HG03469 (cell line): ENCODE results near the gene MACROD2.

Experiments
- ATAC-seq: cut with Tn5 transposase; IDR thresholded peaks from one replicate; pipeline ENCODE4 v1.9.1; 2021; ENCODE audit warnings: mild to moderate bottlenecking, moderate library complexity, moderate number of reproducible peaks; ENCODE audit not compliant: unreplicated experiment

The MACROD2 gene

DNA sequence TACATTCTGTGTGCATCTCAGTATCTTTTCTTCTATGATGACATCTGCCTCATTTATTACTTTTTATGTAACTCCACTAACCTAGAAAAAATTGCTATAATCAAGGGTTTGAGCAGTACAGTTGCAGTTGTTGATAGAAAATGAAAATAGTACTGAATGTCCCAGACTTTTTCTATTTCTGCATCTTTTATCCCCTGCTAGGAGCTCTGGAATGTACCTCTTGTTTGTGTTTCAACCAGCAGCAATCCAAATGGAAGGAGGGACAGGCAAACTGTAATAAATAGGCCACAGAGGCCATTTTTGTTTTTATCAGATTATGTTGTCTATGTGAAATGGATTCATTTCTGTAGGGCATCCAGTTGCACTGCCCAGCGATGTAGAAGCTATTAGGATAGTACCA, 2041.0 kb downstream of the MACROD2 start:
- no peak for ATAC-seq

DNA sequence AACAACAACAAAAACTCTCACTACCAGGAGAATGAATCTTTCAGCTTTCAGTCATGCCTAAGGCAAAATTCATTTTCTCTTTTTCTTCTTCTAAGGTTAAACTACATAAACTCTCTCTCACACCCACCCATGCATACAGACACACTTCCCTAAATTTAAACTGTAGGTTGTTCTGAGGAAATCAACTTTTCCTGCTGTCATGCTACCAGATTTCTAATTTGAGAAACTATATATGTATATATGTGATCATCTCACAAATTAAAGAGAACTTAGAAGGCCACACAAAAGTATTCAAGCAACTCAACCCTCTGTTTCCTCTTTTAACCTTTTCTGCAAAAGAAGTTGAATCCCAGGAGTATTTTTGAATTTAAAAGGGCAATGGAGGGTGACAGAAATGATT, 2045.4 kb downstream of the MACROD2 start:
- no peak for ATAC-seq

DNA sequence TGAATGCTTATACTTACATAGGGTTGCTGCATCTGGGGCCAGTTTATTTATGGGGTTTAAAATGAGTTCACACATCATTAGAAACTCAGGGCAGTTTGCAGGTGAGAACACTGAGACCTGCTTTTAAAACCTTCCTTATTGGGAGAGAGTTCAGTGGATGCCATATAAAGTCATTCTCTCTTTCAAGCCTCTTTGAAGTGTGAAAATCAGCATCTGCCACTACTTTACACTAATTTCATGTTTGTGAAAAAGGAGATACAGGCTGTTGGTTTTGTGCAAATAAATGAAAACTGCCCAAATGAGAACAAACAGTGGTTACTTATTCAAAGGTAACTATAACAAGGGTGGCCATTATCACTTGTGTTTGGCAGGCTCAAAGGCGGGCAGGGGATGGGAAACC, 2047.4 kb downstream of the MACROD2 start:
- ATAC-seq = no peak

DNA sequence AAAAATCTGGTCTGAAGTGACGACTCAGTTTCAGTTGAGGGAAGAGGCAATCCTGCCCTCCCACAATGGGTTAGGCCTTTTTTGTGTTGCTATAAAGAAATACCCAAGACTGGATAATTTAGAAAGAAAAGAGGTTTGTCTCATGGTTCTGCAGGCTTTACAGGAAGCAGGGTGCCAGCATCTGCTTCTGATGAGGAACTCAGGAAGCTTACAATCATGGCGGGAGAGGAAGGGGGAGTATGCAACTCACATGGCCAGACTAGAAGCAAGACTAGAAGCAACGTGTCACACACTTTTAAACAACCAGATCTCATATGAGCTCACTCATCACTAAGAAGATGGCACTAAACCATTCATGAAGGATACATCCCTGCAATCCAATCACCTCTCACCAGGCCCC, 2048.6 kb downstream of the MACROD2 start:
- ATAC-seq = no peak

DNA sequence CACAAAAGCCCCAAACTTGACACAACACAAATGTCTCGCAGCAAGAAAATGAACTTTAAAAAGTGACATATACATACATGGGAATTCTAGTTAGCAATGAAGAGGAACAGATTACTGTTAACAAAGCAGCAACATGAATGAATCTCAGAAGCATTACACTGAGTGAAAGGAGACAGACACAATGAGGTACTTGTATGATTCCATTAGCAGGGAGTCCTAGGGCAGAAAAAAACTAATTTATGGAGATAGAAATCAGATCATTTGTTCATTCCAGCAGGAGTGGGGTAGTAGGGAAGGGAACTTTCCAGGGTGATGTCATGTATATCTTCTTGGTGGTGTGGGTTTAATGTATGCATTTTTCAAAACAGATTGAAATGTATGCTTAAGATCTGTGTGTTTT, 2053.6 kb downstream of the MACROD2 start:
- ATAC-seq = no peak

DNA sequence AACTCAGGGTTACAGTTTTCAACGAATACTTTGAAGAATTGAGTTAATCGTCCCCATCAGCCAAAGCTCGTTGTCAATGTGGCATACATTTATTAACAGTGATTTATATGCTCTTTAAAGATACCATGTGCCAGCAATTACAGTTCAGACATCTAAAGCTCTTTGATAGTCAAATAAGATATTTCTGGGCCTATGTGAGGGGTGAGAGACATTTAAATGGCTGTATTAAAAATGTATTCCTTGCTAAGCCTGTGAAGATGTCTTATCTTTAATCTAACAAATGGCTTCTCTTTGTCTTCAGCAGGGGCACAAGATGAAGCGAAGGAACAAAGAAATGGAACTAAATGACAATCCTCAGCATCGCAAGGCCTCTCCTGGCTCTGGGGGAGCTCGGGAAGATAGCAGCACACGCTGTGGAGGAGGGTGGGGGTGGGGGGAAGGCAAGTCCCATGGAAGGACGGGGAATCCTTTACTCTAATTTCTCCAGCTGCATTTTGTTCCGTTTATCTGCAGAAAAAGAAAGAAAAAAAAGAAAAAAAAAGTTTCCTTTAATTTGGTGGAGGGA, 2054.3 kb downstream of the MACROD2 start:
- ATAC-seq = no peak

DNA sequence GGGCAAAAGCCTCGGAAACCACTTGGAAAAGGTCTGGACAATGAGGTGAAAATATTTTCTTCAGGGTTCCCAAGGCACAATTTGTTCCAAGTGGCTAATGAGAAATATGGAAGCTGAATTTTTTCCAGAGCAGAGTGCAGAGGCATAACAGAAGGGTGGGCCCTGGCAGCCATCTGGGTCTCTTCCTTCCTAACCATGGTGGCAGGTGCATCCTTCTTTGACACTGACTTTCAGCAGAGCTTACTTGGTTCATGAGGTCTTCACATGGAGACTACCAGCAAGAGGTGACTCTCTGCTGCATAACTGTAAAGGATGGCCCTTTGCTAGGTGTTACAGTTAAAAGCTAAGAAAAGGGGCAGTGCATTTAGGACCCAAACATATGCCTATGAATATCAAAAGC, 2055.1 kb downstream of the MACROD2 start:
- no peak for ATAC-seq

DNA sequence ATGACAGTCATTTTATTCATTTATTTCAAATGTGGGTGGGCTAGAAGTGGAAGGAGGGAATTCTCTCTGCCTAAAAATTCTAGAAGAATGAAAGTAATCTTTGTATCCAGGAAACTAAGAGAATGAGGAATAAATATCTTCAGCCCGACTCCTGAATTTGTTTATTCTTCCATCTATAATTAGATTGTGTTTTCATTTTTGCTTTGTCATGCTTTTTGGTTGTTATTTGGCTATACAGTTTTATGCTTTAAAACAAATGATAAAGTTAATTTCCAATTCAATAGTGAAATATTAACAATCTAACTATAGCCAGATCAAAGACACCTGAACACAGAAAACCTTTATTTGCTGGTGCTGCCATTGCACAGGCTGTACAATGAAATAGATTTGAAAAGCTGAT, 2056.7 kb downstream of the MACROD2 start:
- ATAC-seq = no peak

DNA sequence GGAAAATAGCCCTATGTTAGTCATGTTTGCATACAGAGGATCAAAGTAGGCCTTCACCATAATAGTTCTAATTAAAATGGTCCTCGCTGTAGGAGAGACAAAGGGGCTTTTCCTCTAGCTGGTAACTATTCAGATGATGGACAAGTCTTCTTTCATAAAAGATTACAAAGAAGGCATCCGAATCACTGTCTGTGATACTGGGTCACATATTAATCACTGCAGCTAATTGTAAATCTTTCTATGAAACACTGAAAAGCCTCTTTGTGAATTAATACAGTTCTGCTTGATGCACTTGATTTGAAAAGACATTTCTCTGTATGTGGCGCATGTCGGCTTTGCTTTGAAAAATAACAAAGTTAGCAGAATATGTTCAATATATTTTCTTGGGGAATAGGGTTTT, 2057.1 kb downstream of the MACROD2 start:
- no peak for ATAC-seq

DNA sequence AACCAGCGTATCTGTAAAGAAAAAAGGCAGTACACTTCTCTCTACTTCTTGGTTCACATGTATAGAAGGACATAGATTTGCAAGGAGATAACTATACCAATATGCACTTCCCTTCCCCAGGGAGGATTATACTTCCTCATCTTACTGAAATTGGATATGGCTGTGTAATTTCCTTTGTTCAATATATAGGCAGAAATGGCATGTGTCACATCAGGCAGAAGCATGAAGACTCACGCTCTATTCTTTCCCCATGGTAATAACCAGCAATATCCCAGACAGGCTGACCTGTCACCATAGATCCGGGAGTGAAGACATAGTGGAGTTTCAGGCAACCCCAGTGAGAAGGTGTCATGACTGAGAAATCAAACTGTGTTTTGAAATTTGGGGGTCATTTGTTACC, 2059.7 kb downstream of the MACROD2 start:
- no peak for ATAC-seq

DNA sequence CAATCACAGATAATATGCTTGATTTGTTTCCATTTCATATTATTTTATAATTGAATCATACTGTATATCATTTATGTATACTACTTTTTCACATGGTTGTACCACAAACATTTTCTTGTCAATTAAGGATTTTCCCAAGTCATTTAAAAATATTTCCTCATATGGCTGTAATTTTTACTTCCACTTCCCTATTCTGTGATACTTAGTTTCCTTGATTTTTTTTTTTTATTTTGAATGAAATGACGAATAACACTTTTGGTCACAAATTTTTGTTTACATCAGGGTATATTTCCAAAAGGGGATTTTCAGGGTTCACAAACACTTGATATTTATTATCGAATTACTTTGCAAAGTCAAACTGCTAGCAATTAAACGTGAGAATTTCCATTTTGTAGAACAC, 2062.3 kb downstream of the MACROD2 start:
- no peak for ATAC-seq

DNA sequence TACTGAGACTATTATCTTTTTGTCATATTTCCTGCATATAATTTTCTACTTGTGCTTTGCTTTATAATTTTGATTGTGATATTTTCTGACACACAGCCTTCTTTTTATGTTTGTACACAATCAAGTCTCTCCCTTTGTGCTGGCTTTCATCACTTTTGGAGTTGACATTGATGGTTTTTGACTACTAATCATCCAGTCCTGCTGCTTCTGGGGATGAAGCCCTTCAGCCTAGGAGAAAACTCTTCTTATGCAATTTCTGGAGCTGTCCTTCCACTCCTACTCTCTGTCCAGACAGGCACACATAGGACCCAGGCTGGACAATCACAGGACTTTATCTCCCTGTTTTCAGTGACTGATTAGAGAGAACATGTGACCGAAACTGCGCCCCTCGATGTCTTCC, 2063.0 kb downstream of the MACROD2 start:
- ATAC-seq = no peak

DNA sequence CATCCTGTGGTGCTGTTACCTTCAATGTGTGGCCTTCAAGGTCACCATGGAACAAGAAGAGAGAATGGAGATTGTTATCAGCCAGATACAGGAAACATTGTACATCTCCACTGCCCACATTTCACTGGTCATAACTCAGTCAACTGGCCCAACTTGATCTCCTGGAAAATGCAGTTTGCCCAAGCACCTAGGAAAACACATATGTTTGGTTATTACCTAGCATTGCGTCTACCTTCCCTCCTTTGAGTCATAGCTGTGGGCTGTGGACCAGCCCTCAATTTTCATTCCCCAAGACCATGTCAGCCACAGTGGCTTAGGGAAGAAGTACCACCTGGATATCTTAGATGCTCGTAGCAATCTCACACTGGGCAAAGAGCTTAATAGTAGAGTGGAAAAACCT, 2064.5 kb downstream of the MACROD2 start:
- ATAC-seq = no peak

DNA sequence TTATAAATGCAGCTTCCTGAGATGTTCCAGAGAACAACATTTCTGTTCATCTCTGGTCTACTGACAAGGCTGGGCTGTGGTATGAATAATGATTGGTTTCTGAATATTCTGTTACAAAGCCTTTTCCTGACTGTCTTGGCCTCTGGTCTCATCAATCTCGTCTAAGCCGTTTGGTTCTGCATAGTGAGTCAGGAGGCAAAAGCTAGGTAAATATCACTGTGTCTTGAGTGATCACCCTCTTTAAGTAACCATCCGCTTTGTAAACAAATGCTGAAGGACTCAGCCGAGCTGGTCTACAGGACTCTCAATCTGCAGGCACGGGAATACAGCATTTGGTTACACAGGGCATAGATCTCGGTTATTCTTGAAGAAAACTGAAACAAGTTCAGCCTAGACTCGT, 2066.0 kb downstream of the MACROD2 start:
- no peak for ATAC-seq

DNA sequence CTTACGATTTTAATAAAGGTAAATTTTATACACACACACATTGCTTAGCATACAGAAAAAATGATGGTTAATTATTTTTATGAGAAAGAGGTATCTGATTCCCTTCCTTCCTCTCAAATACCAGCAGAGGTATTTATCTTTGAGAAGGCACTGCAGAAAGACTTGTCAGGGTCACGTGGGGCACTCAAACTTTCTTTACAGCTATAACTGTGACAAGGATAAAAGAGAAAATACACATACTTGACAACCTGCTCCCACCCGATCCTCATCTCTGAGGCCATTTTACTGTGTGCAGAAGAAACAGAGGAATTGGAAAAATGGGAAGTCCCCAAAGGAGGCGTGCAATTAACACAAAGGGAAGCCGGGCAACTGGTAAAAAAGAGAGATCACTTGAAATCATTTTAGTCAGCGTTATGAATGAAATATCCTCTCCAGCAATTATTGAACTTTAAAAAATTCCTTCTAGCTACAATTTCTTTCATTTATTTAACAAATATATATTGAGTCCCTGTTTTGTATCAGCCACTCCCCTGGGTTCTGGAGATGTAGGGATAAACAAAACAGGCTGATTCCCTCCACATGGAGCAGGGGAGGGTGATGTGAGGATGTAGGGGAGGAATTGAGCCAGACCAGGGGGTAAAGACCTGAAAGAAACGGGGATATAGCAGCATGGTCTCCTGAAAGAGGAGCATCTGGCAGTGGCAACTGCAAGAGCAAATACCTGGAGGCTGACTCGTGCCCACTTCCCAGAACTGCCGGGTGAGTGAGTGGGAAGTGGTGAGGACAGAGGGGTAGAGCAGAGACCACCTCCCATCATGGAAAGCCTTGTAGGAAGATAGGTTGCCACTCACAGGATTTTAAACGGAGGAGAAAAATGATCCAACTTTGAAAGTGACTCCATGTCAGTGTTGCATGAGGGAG, 2067.6 kb downstream of the MACROD2 start:
- no peak for ATAC-seq

DNA sequence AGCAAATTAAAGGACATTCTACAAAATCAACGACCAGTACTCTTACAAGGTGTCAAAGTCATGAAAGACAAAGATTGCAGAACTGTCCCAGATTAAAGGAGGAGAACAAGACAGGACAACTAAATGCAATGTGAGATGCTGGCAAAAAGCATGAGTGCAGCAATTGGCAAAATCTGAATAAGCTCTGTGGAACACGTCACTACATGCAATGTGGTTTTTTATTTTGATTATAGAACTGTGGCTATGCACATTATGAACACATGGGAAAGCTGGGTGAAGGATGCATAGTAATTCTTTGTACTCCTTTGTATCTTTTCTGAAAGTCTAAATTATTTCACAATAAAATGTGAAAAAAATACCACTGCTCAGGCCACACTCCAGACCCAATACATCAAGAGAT, 2068.6 kb downstream of the MACROD2 start:
- no peak for ATAC-seq

DNA sequence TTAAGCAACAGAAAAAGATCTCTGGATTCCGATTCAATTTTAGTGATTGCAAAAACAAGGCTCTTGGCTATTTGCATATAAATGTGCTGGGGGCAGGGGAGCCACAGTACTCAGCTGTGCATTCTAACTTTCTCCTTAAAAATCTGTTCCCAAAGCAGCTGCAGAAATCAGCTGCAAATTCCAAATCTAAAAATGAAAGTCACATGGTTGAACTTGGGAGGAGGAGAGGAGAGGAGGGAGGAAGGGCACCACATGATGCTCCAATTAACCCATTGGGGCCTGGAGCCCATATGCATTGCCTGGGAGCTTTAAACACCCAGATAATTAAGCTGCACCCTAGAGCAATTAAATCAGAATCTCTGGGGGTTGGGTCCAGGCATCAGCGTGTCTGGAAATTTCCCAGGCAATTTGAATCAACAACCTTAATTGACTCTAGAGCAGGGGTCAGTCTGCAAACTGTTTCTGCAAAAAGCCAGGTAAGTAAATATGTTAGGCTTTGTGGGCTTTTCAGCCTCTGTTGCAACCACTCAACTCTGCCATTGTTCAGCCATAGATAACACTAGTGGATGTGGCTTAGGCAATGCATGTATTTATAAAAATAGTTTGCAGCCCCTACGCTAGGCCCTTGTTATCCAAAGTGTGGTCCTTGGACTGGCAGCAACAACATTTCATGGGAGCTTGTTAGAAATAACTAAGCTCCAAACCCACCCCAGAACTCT, 2069.8 kb downstream of the MACROD2 start:
- ATAC-seq = no peak

DNA sequence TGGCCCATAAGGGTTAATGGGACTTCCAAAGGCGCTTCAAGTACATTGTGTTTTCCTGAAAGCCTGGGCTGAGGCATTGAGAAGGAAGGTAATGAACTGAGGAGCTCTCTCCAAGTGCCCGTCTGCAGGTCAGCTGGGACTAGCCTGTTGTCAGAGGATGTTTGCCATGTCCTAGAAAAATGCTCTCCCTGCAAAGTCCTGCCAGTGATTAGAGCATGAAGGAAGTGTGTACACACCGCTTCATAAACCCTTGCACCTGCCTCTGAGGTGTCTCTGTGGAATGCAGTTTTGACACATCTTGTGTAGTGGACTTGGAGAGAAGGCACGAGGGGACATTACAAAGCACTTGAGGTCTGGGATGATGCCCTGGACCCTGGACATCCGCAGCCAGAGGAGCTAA, 2071.3 kb downstream of the MACROD2 start:
- ATAC-seq = no peak

DNA sequence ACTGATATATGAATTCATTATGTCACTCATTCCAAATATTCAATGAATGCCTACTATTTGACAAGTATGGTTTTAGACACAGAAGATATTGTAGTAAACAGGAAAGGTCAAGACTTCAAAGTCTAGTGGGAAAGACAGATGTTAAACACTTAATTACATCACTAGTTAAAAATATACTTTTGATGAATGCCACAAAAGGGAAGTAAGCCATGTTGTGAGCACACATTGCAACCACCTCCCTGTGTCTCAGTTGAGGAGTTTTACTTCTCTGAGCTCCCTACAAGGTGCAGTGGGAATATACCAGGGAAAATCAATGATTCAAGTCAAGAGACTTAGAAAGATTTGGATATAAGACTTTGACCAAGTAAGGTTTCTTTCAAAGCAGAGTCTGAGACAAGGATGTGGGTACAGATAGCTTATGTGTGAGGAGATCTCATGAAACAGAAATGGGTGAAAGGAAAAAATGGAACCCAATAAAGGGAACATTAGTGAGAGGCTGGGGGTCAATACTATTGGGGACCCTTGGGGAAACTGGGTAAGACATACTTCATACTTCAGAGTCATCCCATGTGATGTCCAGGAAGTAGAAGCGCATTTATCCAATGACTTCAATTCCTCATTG, 2074.2 kb downstream of the MACROD2 start:
- peak; percentile 92 for ATAC-seq

DNA sequence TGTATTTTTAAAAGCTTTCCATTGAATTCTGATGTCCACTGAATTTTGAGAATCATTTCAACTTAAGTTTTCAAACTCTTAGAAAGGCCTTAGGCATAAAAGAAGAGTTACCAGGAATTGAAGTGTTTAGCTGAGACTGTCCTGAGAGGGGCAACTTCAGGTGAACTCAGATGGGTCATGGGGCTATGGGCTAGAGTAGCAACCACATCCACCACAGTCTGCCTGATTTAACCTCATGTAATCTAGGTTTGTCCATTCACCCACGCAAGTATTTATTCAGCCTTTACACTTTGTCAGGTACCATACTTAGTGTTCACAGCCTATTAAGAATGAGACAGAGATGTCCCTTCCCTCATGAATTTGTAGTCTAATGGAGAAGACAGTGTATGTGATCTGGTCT, 2076.9 kb downstream of the MACROD2 start:
- no peak for ATAC-seq

DNA sequence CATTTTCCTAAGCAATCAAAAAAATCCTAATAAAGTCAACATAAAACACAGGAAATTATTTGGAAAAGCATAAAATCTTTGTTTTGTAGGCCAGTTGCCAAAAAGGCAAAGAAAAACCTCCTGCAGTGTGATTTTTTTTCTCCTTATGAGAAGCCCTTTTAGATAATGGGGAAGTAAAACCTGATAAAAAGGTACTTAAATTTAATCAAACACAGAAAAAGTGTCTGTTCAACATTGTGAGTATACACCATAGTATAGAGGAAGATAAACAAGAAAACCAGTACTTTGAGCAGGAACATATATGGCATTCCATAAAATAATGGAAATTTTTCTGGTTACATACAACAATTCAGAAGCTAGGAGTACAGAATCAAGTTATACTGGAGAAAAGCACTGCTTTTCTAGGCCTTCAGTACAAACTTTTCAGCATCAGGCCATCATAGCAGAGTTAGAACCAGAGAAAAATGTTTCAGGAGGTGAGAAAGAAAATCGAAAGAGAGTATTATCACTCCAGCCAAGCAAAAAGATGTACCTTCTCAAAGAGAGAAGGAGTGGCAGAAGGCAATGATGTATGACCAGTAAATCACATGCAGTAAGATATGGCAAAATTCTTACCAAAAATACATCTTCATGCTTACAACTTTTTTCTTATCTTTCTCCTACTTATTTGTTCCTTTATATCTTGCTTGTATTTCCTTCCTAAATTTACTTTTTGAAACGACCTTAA, 2083.0 kb downstream of the MACROD2 start:
- ATAC-seq = no peak
